Activated CD4-positive, alpha-beta T cell treated with anti-CD3 and anti-CD28 coated beads, Interleukin-2, amount 50 U/mL, for 16 hours (primary cell): ENCODE results near the gene BRAF.
A peak's percentile ranks its signal among the peaks of the same experiment; 100 is the strongest.
"Not testable (repeated sequence)": the region's sequence is repeated elsewhere in the genome, so short reads cannot be mapped to it uniquely, and the experiment has no call there.

Experiments used
- DNase-seq: peaks from one replicate; pipeline ENCODE4 v3.0.0-alpha.2; 2020

Gene BRAF

DNA sequence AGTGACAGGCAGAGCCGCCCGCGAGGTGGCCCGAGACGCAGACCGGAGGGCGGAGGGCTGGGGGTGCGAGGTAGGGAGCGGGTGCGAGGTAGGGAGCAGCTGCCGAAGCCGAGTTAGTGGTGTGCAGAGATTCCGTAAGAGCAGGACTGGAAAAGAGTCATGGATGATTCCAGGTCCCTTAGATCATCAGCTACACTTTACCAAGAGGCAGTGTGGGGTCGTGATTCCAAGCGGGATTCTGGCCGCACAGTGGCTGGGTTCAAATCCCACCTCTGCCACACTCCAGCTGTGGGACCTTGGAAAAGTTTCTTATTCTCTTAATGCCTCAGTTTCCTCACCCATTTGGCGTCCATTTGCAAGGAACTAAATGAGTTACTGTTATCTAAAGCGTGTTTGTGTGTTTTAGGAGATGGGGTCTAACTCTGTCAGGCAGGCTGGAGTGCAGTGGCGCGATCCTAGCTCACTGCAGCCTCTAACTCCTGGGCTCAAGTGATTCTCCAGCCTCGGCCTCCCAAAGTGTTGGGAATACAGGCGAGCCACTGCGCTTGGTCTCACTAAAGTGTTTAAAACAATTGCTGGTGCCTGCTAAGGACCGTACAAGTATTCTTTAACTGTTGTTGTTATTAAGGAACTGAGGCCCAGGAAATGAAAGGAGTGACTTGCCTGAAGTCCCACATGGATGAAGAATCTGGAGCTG is 227.1 kb downstream of the BRAF start:
- DNase-seq, result no peak

DNA sequence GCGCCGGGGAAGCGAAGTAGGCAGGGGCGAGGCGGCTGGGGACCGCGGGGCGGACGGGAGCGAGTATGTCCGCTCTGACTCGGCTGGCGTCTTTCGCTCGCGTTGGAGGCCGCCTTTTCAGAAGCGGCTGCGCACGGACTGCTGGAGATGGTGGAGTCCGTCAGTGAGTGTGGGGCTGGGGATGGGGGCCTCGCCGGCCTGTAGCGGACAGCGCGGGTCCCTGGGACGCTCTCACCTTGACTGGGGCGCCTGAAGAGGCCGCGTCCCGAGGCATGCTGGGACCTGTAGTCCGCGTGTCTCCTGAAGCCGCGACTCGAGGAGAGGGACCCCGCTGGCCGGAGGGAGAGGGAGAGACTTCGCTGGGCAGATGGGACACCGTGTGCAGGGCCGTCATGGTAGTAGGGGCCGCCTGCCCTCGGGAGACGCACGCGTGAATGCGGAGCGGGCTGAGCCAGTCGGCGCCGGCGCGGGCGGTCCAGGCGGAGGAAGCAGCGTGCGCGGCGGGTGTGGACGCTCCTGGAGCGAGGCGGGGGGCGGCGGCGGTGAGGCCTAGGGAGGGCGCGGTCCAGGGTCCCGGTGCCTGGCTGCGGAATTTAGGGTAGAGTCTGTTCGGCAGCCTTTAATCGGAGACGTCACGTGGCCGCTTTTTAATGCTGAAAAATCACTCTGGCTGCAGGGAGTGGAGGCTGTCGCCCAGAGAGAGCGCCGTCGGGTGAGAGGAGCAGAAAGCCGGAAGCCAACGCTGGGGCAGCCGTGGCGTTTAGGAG is 227.9 kb downstream of the BRAF start, which contains the start of gene NDUFB2:
NDUFB2 (plus strand) TSS at position 29 of the 767 bp plus-strand sequence; CDS start at position 66, 37 bp downstream.
- peak; percentile 73 for DNase-seq

DNA sequence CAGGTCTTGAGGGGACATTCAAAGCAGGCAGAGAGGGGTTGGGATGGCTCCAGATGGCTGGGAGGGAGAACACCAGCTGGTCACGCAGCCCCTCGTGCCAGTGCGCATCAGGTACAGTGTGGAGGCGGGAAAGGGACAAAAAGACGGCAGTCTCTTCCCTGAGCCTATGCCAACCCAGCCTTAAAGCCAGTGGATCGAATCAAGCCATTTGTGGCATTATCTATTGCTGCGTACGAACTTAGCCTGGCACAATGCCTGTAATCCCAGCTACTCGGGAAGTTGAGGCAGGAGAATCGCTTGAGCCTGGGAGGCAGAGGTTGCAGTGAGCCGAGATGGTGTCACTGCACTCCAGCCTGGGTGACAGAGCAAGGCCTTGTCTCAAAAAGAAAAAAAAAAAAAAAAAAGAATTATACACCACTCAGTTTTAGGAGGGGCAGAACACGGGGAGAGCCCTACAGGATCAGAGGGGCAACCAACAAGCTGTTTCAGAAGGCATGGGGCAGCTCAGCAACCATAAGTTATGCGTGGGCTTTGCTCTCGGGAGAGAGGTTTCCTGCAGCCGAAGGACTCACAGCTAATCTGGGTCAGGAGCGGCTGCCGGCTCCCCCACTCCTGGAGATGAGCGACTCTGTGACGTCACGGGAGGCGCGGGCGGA is 228.6 kb downstream of the BRAF start:
- peak; percentile 95 for DNase-seq

DNA sequence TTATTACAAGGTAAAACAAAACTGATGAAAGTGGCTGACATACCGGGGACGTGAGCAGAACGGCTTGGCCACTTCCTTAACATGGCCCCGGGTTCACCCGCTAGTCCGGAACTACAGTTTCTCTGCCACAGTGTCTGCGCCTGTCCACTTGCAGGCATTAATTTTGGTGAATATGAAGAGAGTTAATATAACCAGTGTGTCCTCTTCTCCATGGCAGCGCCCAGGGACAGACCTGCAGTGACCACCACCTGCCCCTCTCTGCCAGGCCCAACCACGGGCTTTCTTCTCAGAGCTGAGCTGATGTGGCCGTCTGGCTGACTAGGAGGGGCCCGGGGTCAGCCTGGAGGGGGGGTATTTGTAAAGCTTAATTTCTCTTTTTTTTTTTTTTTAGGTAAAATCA is 229.3 kb downstream of the BRAF start:
- DNase-seq, result no peak

DNA sequence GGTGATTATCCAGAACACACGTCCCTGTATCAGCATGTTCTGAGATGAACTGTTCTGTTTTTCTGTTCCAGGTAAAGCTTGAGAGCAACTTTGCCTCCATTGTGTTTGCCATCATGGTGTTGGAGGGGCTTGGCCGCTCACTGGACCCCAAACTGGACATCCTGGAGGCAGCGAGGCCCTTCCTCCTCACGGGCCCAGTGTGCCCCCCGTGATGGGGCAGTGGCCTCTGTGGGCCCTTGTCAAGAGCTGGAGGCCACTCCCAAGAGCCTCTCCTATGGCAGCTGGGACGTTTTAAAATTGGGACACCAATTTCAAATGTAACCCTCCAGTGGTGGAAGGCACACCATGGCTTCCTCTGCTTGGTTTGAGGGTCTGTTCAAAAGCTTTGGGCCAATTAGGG is 230.1 kb downstream of the BRAF start:
- no peak for DNase-seq

GRCh38 chr7:140693849-140694248 is 230.9 kb downstream of the BRAF start:
- not testable (repeated sequence) for DNase-seq

DNA sequence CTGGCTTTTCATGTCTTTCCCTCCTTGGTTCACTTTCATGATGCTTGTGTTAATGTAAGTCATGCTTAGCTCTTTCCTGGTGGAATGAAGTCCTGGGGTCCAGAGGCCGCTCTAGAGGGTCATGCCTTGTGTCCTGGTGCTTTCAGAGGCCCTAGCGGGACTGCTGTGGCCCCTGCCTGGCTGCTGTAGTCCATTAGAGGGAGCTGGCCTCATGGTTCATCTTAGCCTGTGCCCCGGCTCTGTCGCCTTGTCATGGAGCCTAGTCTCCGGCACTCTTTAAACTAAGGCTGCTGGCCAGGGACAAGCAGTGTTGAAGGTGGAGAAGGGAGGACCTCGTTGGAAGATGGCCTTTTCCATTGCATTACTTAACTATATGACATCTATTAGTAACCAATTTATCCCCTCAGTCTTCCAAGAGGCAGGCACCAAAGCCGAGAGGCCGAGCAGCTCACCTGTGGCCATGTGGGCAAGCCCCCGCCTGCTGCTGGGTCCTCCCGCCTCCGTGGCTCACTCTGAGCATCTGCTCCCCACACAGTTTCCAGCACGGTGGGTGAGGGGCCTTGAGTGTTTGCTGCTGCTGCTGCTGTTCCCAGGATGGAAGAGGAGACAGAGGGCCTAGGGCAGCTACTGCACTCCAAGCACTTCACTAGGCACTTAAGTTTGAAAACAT is 233.2 kb downstream of the BRAF start:
- no peak for DNase-seq

GRCh38 chr7:140689199-140690152 is 235.3 kb downstream of the BRAF start:
- no peak for DNase-seq

- no peak for DNase-seq
These were observed 236.4 kb downstream of the BRAF start for GRCh38 chr7:140688341-140688740.

DNA sequence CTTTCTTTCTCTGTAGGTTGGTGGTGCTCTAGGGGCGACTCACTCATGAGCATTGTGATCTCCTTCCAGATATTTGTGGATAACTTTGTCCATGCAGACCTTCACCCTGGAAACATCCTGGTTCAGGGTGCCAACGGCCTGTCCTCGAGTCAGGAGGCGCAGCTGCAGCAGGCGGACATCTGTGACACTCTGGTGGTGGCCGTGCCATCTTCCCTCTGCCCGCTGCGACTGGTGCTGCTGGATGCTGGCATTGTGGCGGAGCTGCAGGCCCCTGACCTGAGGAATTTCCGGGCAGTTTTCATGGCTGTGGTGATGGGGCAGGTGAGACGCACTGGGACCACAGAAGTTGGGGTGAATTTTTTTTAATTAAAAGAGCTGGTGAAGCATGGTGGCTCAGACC is 237.8 kb downstream of the BRAF start:
- DNase-seq, result no peak

DNA sequence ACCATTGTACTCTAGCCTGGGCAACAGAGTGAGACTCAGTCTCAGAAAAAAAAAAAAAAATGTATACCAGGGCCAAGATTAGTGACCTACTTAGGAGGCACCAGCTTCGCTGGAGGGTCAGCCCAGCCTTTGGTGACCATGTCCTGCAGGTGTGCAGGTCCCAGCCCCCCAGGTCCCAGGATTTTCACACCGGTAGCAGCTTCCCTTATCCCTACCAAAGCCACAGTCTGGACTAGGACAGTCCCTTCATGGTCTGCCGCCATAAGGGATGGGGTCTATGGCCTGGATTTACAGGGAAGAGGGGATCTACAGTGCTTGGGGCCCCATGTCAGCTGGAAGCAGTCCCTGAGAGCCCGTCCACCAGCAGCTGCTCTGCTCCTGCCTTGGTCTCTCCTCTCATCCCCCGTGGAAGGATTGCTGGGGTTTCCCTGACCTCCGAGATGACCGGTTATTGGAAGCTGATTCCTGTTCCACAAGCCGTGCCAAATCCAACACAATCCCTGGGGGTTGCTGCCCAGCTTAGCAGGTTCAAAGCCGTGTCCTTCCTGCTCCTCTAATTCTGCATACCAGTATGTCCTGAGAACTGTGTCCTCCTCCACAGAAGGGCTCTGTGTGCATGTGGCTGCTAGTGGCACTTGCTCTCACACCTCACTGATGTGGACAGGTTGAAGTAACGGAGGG is 239.2 kb downstream of the BRAF start:
- DNase-seq, result no peak

GRCh38 chr7:140684066-140684950 is 240.4 kb downstream of the BRAF start:
- DNase-seq, result no peak

DNA sequence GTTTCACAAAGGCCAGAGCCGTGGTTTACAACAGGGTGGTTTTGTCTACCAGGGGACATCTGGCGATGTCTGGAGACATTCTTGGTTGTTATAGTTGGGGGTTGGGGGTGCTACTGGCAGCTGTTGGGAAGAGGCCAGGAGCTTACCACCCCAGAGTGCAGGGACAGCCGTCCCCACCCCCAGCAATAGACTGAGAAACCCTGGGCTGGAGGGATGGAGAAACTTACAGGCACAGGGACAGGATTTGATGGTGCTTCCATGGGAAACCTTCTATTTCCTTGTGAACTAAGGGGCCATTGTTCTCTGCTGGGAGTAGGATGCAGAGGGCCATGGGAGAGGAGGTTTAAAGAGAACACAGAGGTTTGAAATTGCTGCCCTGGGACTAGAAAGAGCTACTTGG is 241.1 kb downstream of the BRAF start:
- DNase-seq, result no peak

DNA sequence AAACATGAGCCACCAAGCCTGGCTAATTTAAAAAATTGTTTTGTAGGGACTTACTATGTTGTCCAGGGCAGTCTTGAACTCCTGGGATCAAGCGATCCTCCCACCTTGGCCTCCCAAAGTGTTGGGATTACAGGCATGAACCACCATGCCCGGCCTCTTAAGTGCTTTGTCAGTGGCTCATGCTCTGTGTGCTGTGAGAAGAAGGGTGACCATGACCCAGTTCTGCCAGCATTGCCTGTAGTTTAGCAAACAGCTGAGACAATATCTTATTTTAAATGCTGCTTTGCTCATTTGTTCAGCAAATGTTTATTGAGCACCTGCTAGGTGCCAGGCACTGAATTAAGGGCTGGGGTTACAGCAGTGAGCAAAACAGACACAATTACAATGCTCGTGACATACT is 243.0 kb downstream of the BRAF start:
- DNase-seq, result no peak

DNA sequence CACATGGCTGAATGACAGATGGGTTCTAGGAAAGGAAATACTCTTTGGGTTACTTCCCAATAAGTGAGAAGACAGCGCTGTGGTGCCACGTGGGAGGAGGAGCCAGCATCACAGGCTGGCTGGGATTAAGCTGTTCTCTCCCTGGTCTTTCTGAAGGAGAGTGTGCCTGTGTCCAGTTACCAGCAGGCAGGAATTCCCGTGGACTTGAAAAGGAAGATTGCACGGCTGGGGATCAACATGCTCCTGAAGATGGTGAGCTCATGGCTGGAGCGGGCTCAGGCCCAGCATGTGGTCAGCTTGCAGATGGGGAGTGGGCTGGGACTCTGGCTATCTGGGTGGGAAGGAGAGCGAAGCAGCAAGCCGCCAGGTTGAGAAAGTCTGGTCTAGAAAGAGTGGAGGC is 243.8 kb downstream of the BRAF start:
- DNase-seq, result no peak

DNA sequence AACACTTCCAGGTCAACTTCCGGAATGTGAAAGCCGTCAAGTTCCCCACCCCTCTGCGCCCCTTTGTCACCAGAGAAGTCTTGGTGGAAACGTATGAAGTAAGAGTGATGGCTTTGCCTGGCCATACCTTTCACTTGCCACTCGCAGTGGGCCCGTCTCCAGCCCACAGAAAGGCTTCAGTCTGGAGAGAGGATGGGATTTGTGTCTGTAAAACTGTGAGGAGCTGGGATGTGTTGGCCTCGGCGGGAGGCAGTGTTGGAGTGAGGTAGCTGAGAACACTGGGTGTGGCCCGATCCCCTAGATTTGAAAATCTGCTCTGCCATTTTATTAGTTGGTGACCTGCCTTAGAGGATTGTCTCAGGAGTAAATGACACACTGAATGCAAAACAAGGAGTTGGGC is 245.5 kb downstream of the BRAF start:
- DNase-seq, result no peak

- no peak for DNase-seq
These were observed 246.0 kb downstream of the BRAF start for GRCh38 chr7:140678816-140679130.

DNA sequence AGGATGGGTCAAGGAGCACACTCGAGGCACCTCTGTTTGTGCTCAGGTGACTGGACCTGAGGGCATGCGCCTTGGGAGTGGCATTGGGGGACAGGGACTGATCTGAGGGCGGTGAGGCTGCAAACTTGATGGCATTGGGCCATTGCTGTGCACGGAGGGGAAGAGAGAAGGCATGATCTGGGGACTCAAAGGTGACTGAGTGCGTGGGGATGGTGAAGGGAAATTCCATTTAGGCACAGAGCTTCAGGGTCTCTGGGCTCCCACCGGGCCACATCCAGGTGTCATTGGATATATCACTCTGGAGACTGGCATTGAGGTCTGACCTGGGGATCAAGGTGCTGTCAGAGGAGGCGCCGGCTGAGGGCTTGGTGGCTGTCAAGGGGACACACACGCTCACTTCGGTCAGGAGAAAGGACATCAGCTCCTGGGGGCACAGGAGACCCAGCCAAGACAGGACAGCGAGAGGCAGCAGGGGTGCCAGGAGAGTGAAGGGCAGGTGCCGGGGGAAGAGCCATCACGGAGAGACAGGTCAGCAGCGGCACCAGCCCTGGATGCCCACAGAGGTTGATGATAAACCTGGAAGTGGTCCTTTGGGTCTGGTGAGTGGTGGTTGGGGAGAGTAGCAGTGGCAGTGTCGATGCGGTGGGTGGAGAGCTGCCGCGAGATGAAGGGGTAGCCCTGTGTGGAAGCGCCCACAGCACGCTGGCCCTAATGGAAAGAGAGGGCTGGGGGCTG is 246.5 kb downstream of the BRAF start:
- DNase-seq, result no peak

- DNase-seq, result no peak
These were observed 247.2 kb downstream of the BRAF start for GRCh38 chr7:140677496-140677895.

DNA sequence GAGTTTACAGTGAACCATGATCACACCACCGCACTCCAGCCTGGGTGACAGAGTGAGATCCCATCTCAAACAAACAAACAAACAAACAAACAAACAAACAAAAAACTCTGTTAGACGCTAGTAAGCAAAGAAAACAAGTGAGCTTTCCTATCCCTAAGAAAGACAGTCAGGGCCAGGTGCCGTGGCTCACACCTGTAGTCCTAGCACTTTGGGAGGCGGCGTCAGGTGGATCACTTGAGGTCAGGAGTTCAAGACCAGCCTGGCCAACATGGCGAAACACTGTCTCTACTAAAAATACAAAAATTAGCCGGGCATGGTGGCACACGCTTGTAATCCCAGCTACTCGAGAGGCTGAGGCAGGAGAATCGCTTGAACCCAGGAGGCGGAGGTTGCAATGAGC is 247.8 kb downstream of the BRAF start:
- not testable (repeated sequence) for DNase-seq
